Breast epithelium (tissue), 4 donors: Measurements from ENCODE around the gene ZNF467. TPM values are rescaled to one million over a fixed set of nuclear protein-coding genes. Genes with fewer than 3 reads are reported as not detected.

Experiments used
- DNase-seq, 2 donors: peaks; one replicate each; pipeline ENCODE4 v3.0.0-alpha.2; 2019; ENCODE audit warnings: low spot score in 2 of 2
- H3K27ac ChIP-seq, 2 donors: fragments of 200-600 bp; sonication (generic) in 1 of 2; one replicate each; pipeline ENCODE4 v1.5.1; 2016 to 2019; ENCODE audit warnings: mild to moderate bottlenecking in 1 of 2
- H3K27me3 ChIP-seq, 2 donors: fragments of 200-600 bp; sonication (generic) in 1 of 2; one replicate each; pipeline versions ENCODE4 v1.5.1 to v1.6.0; 2017 to 2019; ENCODE audit warnings: control low read depth in 1 of 2, mild to moderate bottlenecking in 1 of 2
- H3K36me3 ChIP-seq: fragments of 200-600 bp; one replicate; pipeline ENCODE4 v1.5.1; 2019
- H3K4me1 ChIP-seq, 2 donors: fragments of 200-600 bp; sonication (generic); one replicate each; pipeline ENCODE4 v1.5.1; 2016 to 2019; ENCODE audit warnings: control low read depth in 1 of 2
- H3K4me3 ChIP-seq, 3 donors: fragments of 200-600 bp; sonication (generic); 1 replicate in 2 of 3; 2 replicates in 1 of 3; pipeline ENCODE4 v1.5.1; 2016 to 2019; ENCODE audit warnings: mild to moderate bottlenecking in 3 of 3, moderate library complexity in 2 of 3
- H3K9me3 ChIP-seq, 2 donors: fragments of 200-600 bp; sonication (generic) in 1 of 2; one replicate each; pipeline ENCODE4 v1.5.1; 2016 to 2019; ENCODE audit warnings: control low read depth in 1 of 2
- POLR2A ChIP-seq: fragments of 450-650 bp; IDR thresholded peaks from one replicate; pipeline ENCODE4 v1.6.1; 2016; ENCODE audit warnings: antibody characterized with exemption, mild to moderate bottlenecking, moderate library complexity
- POLR2AphosphoS5 ChIP-seq, 3 donors: sonication (generic); formaldehyde crosslinking; IDR thresholded peaks; one replicate each; pipeline ENCODE4 v1.6.1; 2017; ENCODE audit warnings: antibody characterized with exemption in 3 of 3
- intact Hi-C: fragments of 100-400 bp; cut with DNase I; formaldehyde crosslinking; loops from one replicate; pipeline ENCODE4 v1.15.1; 2023; ENCODE audit warnings: low total_unique reads
- total RNA-seq, 3 donors: library from RNA; depleted of rRNA; stranded (reverse); fragments of >200 nt; gene quantifications; one replicate each; pipeline ENCODE4 v1.1.0, GENCODE V29; 2016
- TF ChIP-seq, protein P1 (sequence below), 3 donors: fragments of 450-650 bp; IDR thresholded peaks; one replicate each; pipeline ENCODE4 v1.5.1; 2016 to 2017; ENCODE audit warnings: antibody characterized with exemption in 3 of 3, mild to moderate bottlenecking in 3 of 3, moderate library complexity in 3 of 3

ZNF467 gene
- total RNA-seq, 3 donors from 2014 or later: 5.0 to 6.3 (median 5.9) TPM

- H3K9me3 ChIP-seq: no peaks in the 10 kb centered on the region
- no peak for TF ChIP-seq POLR2A
- TF ChIP-seq, protein P1, sequence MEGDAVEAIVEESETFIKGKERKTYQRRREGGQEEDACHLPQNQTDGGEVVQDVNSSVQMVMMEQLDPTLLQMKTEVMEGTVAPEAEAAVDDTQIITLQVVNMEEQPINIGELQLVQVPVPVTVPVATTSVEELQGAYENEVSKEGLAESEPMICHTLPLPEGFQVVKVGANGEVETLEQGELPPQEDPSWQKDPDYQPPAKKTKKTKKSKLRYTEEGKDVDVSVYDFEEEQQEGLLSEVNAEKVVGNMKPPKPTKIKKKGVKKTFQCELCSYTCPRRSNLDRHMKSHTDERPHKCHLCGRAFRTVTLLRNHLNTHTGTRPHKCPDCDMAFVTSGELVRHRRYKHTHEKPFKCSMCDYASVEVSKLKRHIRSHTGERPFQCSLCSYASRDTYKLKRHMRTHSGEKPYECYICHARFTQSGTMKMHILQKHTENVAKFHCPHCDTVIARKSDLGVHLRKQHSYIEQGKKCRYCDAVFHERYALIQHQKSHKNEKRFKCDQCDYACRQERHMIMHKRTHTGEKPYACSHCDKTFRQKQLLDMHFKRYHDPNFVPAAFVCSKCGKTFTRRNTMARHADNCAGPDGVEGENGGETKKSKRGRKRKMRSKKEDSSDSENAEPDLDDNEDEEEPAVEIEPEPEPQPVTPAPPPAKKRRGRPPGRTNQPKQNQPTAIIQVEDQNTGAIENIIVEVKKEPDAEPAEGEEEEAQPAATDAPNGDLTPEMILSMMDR (IDR thresholded peaks at IDR 0.05): no peak
- no peak for TF ChIP-seq POLR2AphosphoS5 (IDR thresholded peaks at IDR 0.05)
- DNase-seq: no peak
- H3K27me3 ChIP-seq: no peaks in the 10 kb centered on the region
- H3K4me3 ChIP-seq: no peak overlapping the region
- H3K4me1 ChIP-seq: no peaks in the 10 kb centered on the region
- H3K27ac ChIP-seq: no peak overlapping the region
- H3K36me3 ChIP-seq: no peaks in the 10 kb centered on the region
- intact Hi-C loops: no loop called here
Measured at GRCh38 chr7:149816794-149817193, 43.4 kb upstream of the ZNF467 start.

DNA sequence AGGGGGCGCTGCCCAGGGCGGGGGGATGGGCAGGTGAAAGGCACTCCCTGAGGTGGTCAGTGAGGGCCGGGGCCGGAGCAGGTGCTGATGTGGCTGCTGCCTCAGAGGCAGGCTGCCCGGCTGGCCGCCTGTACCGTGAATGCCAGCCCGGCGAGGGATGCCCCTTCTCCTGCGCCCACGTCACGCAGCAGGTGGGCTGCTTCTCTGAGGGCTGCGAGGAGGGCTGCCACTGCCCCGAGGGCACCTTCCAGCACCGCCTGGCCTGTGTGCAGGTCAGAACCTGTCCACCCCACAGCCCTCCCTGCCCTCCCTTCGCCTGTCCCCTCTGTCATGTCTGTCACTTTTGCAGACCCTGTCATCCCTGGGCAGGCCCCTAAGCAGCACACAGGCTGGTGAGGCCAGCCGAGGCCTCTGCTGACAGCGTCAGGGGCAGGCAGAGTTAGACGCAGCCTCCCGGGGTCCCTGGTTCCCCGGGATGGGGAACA, 42.9 kb upstream of the ZNF467 start:
- intact Hi-C loops: no loop called here
- Histone ChIP-seq H3K36me3 (no peaks in the 10 kb centered on the region), H3K27me3 (no peaks in the 10 kb centered on the region), H3K9me3 (no peaks in the 10 kb centered on the region), H3K4me3 (no peak overlapping the region), H3K27ac (no peak overlapping the region), H3K4me1 (no peaks in the 10 kb centered on the region)
- no peak for DNase-seq
- no peak for TF ChIP-seq POLR2A
- TF ChIP-seq, protein P1 (IDR thresholded peaks at IDR 0.05): no peak
- TF ChIP-seq POLR2AphosphoS5 (IDR thresholded peaks at IDR 0.05): no peak

DNA sequence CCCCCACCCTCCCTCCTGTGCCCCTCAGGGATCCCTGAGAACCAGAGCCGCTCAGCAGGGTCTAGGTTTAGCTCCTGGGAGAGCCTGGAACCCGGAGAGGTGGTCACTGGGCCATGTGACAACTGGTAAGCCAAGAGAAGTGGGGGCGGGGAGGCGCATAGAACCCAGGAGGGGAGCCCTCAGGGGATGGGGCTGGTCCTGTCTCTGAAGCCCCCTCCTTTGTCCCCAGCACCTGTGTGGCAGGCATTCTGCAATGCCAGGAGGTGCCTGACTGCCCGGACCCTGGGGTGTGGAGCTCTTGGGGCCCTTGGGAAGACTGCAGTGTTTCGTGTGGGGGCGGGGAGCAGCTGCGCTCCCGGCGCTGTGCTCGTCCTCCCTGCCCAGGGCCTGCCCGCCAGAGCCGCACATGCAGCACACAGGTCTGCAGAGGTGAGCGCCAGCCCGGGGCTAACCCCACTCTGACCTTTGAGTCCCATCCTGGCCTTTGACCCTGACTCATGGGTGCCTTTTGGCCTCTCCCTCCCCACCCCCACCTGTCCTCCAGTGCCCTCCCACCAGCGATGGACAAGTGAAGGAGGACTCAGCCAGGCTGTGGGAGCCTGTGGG, 42.4 kb upstream of the ZNF467 start:
- TF ChIP-seq, protein P1 (IDR thresholded peaks at IDR 0.05): no peak
- TF ChIP-seq POLR2AphosphoS5 (IDR thresholded peaks at IDR 0.05) (no peak), POLR2A (no peak)
- H3K9me3 ChIP-seq: no peaks in the 10 kb centered on the region

GRCh38 chr7:149815121-149815520, 41.7 kb upstream of the ZNF467 start:
- Histone ChIP-seq H3K9me3 (no peaks in the 10 kb centered on the region), H3K36me3 (no peaks in the 10 kb centered on the region), H3K27ac (no peak overlapping the region), H3K4me3 (no peak overlapping the region), H3K4me1 (no peaks in the 10 kb centered on the region), H3K27me3 (no peaks in the 10 kb centered on the region)
- intact Hi-C loops: no loop called here
- TF ChIP-seq, protein P1 (IDR thresholded peaks at IDR 0.05): no peak
- TF ChIP-seq POLR2A (no peak), POLR2AphosphoS5 (IDR thresholded peaks at IDR 0.05) (no peak)
- no peak for DNase-seq

More for the DNA sequence above, 42.4 kb upstream of the ZNF467 start:
- no peaks in the 10 kb centered on the region for H3K27me3 ChIP-seq
- no peak overlapping the region for H3K27ac ChIP-seq
- H3K4me1 ChIP-seq: no peaks in the 10 kb centered on the region
- H3K4me3 ChIP-seq: no peak overlapping the region
- H3K36me3 ChIP-seq: no peaks in the 10 kb centered on the region
- DNase-seq: no peak
- intact Hi-C loops: no loop called here

- TF ChIP-seq, protein P1 (IDR thresholded peaks at IDR 0.05): no peak
- TF ChIP-seq POLR2AphosphoS5 (IDR thresholded peaks at IDR 0.05): no peak
- H3K27me3 ChIP-seq: no peaks in the 10 kb centered on the region
- H3K4me3 ChIP-seq: no peak overlapping the region
- no peak for DNase-seq
- H3K36me3 ChIP-seq: no peaks in the 10 kb centered on the region
- intact Hi-C loops: no loop called here
- no peak overlapping the region for H3K27ac ChIP-seq
- H3K4me1 ChIP-seq: no peaks in the 10 kb centered on the region
- no peaks in the 10 kb centered on the region for H3K9me3 ChIP-seq
Measured at GRCh38 chr7:149814494-149814893, 41.1 kb upstream of the ZNF467 start.
